Endodermal cell (in vitro differentiated cells): ENCODE results near the gene ADGRG6. TPM values are rescaled to one million over a fixed set of nuclear protein-coding genes. Genes with fewer than 3 reads are reported as not detected.
"Not testable (repeated sequence)": the region's sequence is repeated elsewhere in the genome, so short reads cannot be mapped to it uniquely, and the experiment has no call there.

Experiments
- DNase-seq: peaks from one replicate; pipeline ENCODE4 v3.0.0-alpha.2; 2017
- H3K27ac ChIP-seq: 2 replicates; pipeline ENCODE4 v1.5.1; 2013; ENCODE audit warnings: mild to moderate bottlenecking, low read depth, low read length, moderate library complexity
- H3K27me3 ChIP-seq: 2 replicates; pipeline ENCODE4 v1.6.1; 2013; ENCODE audit warnings: mild to moderate bottlenecking, low read length, moderate library complexity; ENCODE audit not compliant: insufficient read depth, control insufficient read depth, poor library complexity, severe bottlenecking
- H3K36me3 ChIP-seq: 2 replicates; pipeline ENCODE4 v1.7.0; 2013; ENCODE audit warnings: mild to moderate bottlenecking, low read length, moderate library complexity; ENCODE audit not compliant: control insufficient read depth, insufficient read depth
- H3K4me1 ChIP-seq: one replicate; pipeline ENCODE4 v1.7.0; 2013; ENCODE audit warnings: low read length; ENCODE audit not compliant: control insufficient read depth, insufficient read depth
- H3K4me3 ChIP-seq: 2 replicates; pipeline ENCODE4 v1.5.1; 2013; ENCODE audit warnings: mild to moderate bottlenecking, low read length, moderate library complexity
- H3K9ac ChIP-seq: 2 replicates; pipeline ENCODE4 v1.6.1; 2013; ENCODE audit warnings: mild to moderate bottlenecking, low read length, moderate library complexity; ENCODE audit not compliant: poor library complexity, severe bottlenecking; ENCODE audit errors: extremely low read depth
- H3K9me3 ChIP-seq: 2 replicates; pipeline ENCODE4 v1.6.1; 2013; ENCODE audit warnings: mild to moderate bottlenecking, low read length, moderate library complexity; ENCODE audit not compliant: control insufficient read depth
- H3K27ac Mint-ChIP-seq: 2 replicates; pipeline ENCODE4 v1.8.0; 2020; ENCODE audit warnings: mixed read lengths
- H3K27me3 Mint-ChIP-seq: 2 replicates; pipeline ENCODE4 v1.8.0; 2021; ENCODE audit warnings: mild to moderate bottlenecking, mixed read lengths; ENCODE audit not compliant: insufficient read depth
- H3K36me3 Mint-ChIP-seq: 2 replicates; pipeline ENCODE4 v1.8.0; 2020; ENCODE audit warnings: low read depth, mixed read lengths
- H3K4me1 Mint-ChIP-seq: 2 replicates; pipeline ENCODE4 v1.8.0; 2020; ENCODE audit warnings: mixed read lengths
- H3K4me3 Mint-ChIP-seq: 2 replicates; pipeline ENCODE4 v1.8.0; 2020; ENCODE audit warnings: mild to moderate bottlenecking, moderate library complexity, mixed read lengths
- H3K9me3 Mint-ChIP-seq: 2 replicates; pipeline ENCODE4 v1.8.0; 2020; ENCODE audit warnings: mild to moderate bottlenecking, mixed read lengths
- WGBS, 2 experiments: methylation state at CpG; one replicate each; pipeline versions ENCODE4 v1.1.5 to v1.1.7; 2013; ENCODE audit warnings: missing lambda C conversion rate in 2 of 2, mixed read lengths in 1 of 2; ENCODE audit not compliant: insufficient coverage in 1 of 2, insufficient read length in 1 of 2; 5-methylcytosine and 5-hydroxymethylcytosine counted together
- total RNA-seq, 2 donors: library from RNA; stranded (reverse); fragmentation: NEBNext Ultra II Directional in 1 of 2; extraction: Animal tissue kit (Norgen Biotek cat#: 25700) in 1 of 2; gene quantifications; 2 replicates in 1 of 2; 3 replicates in 1 of 2; pipeline ENCODE4 v1.2.1, GENCODE V29; 2021
- TF ChIP-seq, protein P1 (sequence below): fragments of 200-600 bp; sonication (generic); conservative IDR thresholded peaks from 2 replicates; pipeline ENCODE4 v1.5.0; 2021; ENCODE audit warnings: antibody characterized with exemption, mild to moderate bottlenecking

Gene ADGRG6
- total RNA-seq, 2 donors from 2014 or later = 20.4 to 26.8 TPM

GRCh38 chr6:142280927-142281326 lies 20.9 kb upstream of the ADGRG6 start:
- TF ChIP-seq, protein P1, sequence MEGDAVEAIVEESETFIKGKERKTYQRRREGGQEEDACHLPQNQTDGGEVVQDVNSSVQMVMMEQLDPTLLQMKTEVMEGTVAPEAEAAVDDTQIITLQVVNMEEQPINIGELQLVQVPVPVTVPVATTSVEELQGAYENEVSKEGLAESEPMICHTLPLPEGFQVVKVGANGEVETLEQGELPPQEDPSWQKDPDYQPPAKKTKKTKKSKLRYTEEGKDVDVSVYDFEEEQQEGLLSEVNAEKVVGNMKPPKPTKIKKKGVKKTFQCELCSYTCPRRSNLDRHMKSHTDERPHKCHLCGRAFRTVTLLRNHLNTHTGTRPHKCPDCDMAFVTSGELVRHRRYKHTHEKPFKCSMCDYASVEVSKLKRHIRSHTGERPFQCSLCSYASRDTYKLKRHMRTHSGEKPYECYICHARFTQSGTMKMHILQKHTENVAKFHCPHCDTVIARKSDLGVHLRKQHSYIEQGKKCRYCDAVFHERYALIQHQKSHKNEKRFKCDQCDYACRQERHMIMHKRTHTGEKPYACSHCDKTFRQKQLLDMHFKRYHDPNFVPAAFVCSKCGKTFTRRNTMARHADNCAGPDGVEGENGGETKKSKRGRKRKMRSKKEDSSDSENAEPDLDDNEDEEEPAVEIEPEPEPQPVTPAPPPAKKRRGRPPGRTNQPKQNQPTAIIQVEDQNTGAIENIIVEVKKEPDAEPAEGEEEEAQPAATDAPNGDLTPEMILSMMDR = no peak
- H3K27ac ChIP-seq = no peak overlapping the region
- Mint-ChIP-seq H3K9me3 (no peaks in the 10 kb centered on the region), H3K4me3 (no peak overlapping the region), H3K27ac (no peak overlapping the region), H3K36me3 (no peaks in the 10 kb centered on the region), H3K27me3 (no peaks in the 10 kb centered on the region), H3K4me1 (no peaks in the 10 kb centered on the region)
- no peaks in the 10 kb centered on the region for H3K9me3 ChIP-seq
- H3K9ac ChIP-seq = no peak overlapping the region
- no peaks in the 10 kb centered on the region for H3K4me1 ChIP-seq
- H3K27me3 ChIP-seq = no peaks in the 10 kb centered on the region
- 92 to 100% methylated on average over 3 to 4 of the region's 4 CpGs for WGBS, 2 experiments
- H3K36me3 ChIP-seq = no peaks in the 10 kb centered on the region
- DNase-seq = no peak
- no peak overlapping the region for H3K4me3 ChIP-seq

DNA sequence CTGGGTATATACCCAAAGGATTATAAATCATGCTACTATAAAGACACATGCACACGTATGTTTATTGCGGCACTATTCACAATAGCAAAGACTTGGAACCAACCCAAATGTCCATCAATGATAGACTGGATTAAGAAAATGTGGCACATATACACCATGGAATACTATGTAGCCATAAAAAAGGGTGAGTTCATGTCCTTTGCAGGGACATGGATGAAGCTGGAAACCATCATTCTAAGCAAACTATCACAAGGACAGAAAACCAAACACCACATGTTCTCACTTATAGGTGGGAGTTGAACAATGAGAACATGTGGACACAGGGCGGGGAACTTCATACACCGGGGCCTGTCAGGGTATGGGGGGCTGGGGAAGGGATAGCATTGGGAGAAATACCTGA lies 18.7 kb upstream of the ADGRG6 start:
- H3K9ac ChIP-seq, H3K36me3 Mint-ChIP-seq, H3K27me3 ChIP-seq, DNase-seq, H3K27ac ChIP-seq, H3K4me3 Mint-ChIP-seq, H3K4me1 Mint-ChIP-seq, H3K27ac Mint-ChIP-seq, H3K27me3 Mint-ChIP-seq, H3K9me3 ChIP-seq, H3K9me3 Mint-ChIP-seq, H3K4me3 ChIP-seq, H3K36me3 ChIP-seq, H3K4me1 ChIP-seq: not testable (repeated sequence)
- 100% methylated on average over 2 of the region's 4 CpGs for WGBS, 2 experiments

GRCh38 chr6:142284419-142284818 lies 17.4 kb upstream of the ADGRG6 start:
- TF ChIP-seq, protein P1 = no peak
- Histone ChIP-seq H3K4me1 (no peaks in the 10 kb centered on the region), H3K27me3 (no peaks in the 10 kb centered on the region), H3K9ac (no peak overlapping the region), H3K4me3 (no peak overlapping the region), H3K27ac (no peak overlapping the region), H3K36me3 (no peaks in the 10 kb centered on the region), H3K9me3 (no peaks in the 10 kb centered on the region)
- Mint-ChIP-seq H3K9me3 (no peaks in the 10 kb centered on the region), H3K4me1 (no peaks in the 10 kb centered on the region), H3K27ac (no peak overlapping the region), H3K4me3 (no peak overlapping the region), H3K27me3 (no peaks in the 10 kb centered on the region), H3K36me3 (no peaks in the 10 kb centered on the region)
- WGBS, 2 experiments = no CpG with 5 or more reads among the region's 1 CpG
- no peak for DNase-seq
